ENCODE data around the gene LEFTY1. TPM values are rescaled to one million over a fixed set of nuclear protein-coding genes. Genes with fewer than 3 reads are reported as not detected.
A peak's percentile ranks its signal among the peaks of the same experiment; 100 is the strongest.

LEFTY1 gene
- total and polyA plus RNA-seq, 2 of the 13 experiments (the other 11 are each of a cell fraction or from before 2014, with no cell fraction given): 0.29 to 0.79 TPM

DNA sequence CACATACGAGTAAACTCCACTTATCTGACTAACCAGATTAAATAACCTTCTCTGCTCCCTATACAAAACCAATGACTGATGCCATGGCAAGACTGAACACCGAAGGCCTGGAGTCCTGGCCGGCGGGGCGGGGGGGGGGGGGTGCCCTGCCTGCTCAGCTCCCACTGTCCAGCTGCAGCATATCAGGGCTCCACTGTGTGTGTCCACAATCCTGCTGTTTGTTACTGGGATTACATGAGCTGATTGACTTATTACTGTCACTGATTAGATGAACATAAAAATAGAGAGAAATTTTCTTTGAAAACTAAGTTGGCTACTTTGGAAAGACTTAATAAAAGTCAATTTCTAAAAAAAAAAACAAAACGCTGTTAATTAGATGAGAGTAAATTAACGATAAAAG, 31.7 kb downstream of the LEFTY1 start:
- no peak for TF ChIP-seq GATAD1 (CRISPR knock-in tag; IDR thresholded peaks at IDR 0.05)
- TF ChIP-seq MATR3 (CRISPR knock-in tag; IDR thresholded peaks at IDR 0.05): no peak
- TF ChIP-seq ZNF782 (CRISPR knock-in tag; IDR thresholded peaks at IDR 0.05; ENCODE audit: borderline replicate concordance): no peak
- 78% methylated on average over 7 of the region's 7 CpGs for WGBS (ENCODE audit: low lambda C conversion rate)
- Histone ChIP-seq H4K20me1 (ENCODE audit: insufficient read depth, low read length) (no peaks in the 10 kb centered on the region), H3K27ac (ENCODE audit: extremely low read length, insufficient read depth, low read length) (no peak overlapping the region), H2AFZ (ENCODE audit: low read length) (no peak overlapping the region), H3K9me3 (ENCODE audit: low read length) (no peaks in the 10 kb centered on the region), H3K4me2 (ENCODE audit: low read depth, low read length) (no peak overlapping the region), H3K79me2 (ENCODE audit: insufficient read depth, low read length) (no peaks in the 10 kb centered on the region), H3K36me3 (replicated peaks in 1 of 2; ENCODE audit: control insufficient read depth in 1 of 2, insufficient read depth in 2 of 2, low read length in 2 of 2) (peaks cover 28 to 73% of the 10 kb centered on the region in 2 experiments), H3K4me3 (replicated peaks in 1 of 3; ENCODE audit: insufficient read depth in 1 of 3, low read depth in 2 of 3, low read length in 3 of 3) (no peak overlapping the region), H3K27me3 (ENCODE audit: control insufficient read depth in 1 of 2, insufficient read depth in 2 of 2, low read length in 2 of 2) (no peaks in the 10 kb centered on the region), H3K4me1 (ENCODE audit: insufficient read depth, low read length) (peaks cover 7% of the 10 kb centered on the region), H3K9ac (ENCODE audit: insufficient read depth, low read depth, low read length) (no peak overlapping the region)
- ChIA-PET POLR2A (interaction anchor here (0.7 kb wide), 1 partner anchor 26 kb away, joined by 3 read pairs; the partner anchor contains the start of gene TMEM63A), CTCF (ENCODE audit: low intra/inter-chr PET ratio, low total read pairs) (no interaction called here)
- intact Hi-C loops (cut with micrococcal nuclease; ENCODE audit: unreplicated experiment): no loop called here
- DNase-seq (ENCODE audit: low spot score): no peak
- no peak for ATAC-seq
- no TSS peak for BruUV-seq (replicated peaks)
- in situ Hi-C loops (cut with HindIII; ENCODE audit: extremely low pct_ligation_motif_present, low pct_unique_long_range_greater_than_20kb): no loop called here
- no peak for FAIRE-seq

DNA sequence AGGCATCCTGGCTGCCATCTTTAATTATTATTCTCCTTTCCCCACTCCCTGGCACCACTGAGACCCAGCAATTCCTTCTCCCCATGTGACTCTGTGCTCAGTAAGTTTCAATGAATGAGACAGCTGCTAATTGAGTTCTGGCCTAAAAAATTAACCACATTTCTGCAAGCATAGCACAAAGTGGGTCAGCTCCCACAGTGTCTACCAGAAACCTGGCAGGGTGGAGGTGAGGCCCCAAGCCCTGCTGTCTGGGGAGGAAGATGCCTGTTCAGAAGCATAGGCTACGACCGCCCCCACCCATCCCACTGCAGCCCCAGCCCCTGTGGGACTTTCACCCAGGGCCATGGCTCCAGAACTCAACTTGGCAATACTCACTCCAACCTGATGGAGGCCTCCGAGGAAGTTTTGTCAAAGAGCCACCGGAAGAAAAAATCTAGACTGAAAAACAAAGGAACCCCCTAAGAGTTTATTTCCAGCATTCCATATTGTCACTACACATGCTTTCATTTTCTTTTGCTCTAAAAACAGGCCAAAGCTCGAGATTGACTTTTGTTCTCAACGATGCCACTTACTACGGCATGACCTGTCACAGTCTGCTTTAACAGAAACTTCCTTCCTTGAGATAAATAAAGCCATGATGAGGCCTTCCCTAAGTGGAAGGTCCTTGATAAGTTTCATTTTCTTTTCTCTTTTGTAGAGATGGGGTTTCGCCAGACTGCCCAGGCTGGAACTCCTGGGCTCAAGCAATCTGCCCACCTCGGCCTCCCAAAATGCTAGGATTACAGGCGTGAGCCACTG, 33.2 kb downstream of the LEFTY1 start:
- Histone ChIP-seq H2AFZ (ENCODE audit: low read length) (no peak overlapping the region), H3K27me3 (ENCODE audit: control insufficient read depth in 1 of 2, insufficient read depth in 2 of 2, low read length in 2 of 2) (no peaks in the 10 kb centered on the region), H4K20me1 (ENCODE audit: insufficient read depth, low read length) (no peaks in the 10 kb centered on the region), H3K79me2 (ENCODE audit: insufficient read depth, low read length) (no peaks in the 10 kb centered on the region), H3K4me2 (ENCODE audit: low read depth, low read length) (no peak overlapping the region), H3K4me1 (ENCODE audit: insufficient read depth, low read length) (peaks cover 17% of the 10 kb centered on the region), H3K27ac (ENCODE audit: extremely low read length, insufficient read depth, low read length) (no peak overlapping the region), H3K4me3 (replicated peaks in 1 of 3; ENCODE audit: insufficient read depth in 1 of 3, low read depth in 2 of 3, low read length in 3 of 3) (no peak overlapping the region), H3K9ac (ENCODE audit: insufficient read depth, low read depth, low read length) (no peak overlapping the region), H3K36me3 (replicated peaks in 1 of 2; ENCODE audit: control insufficient read depth in 1 of 2, insufficient read depth in 2 of 2, low read length in 2 of 2) (peaks cover 19 to 61% of the 10 kb centered on the region in 2 experiments), H3K9me3 (ENCODE audit: low read length) (no peaks in the 10 kb centered on the region; the same call in 1 of the 2 replicates)
- ATAC-seq (no peak), FAIRE-seq (no peak), DNase-seq (ENCODE audit: low spot score) (no peak)
- no TSS peak for BruUV-seq (replicated peaks)
- in situ Hi-C loops (cut with HindIII; ENCODE audit: extremely low pct_ligation_motif_present, low pct_unique_long_range_greater_than_20kb): no loop called here
- CTCF ChIA-PET (ENCODE audit: low intra/inter-chr PET ratio, low total read pairs): no interaction called here
- intact Hi-C loops (cut with micrococcal nuclease; ENCODE audit: unreplicated experiment): no loop called here
- POLR2A ChIA-PET: no interaction called here
- 97% methylated on average over 8 of the region's 10 CpGs for WGBS (ENCODE audit: low lambda C conversion rate)
- peak; percentile 21 to 25; a peak in 1 of 4 replicates for TF ChIP-seq MAFK (conservative IDR thresholded peaks at IDR 0.05 in 1 of 2, IDR thresholded peaks at IDR 0.05 in 1 of 2; ENCODE audit: low read length in 2 of 2)
- no peak for TF ChIP-seq SRSF1 (optimal IDR thresholded peaks at IDR 0.05; ENCODE audit: low read depth, low read length)
